NCI-H526 treated with DMSO at 0.1 percent for 48 hours (cell line): ENCODE results near the gene ASCC3.
A peak's percentile ranks its signal among the peaks of the same experiment; 100 is the strongest.

ENCODE experiments used
- DNase-seq: peaks from one replicate; lab custom pipeline; 2025; lab: John Stamatoyannopoulos, UW

Gene ASCC3

GRCh38 chr6:100577425-100577824, 303.7 kb downstream of the ASCC3 start:
- no peak for DNase-seq

GRCh38 chr6:100575921-100576320, 305.2 kb downstream of the ASCC3 start:
- DNase-seq: no peak

- no peak for DNase-seq
Observed at GRCh38 chr6:100574836-100575235, 306.3 kb downstream of the ASCC3 start.

GRCh38 chr6:100573166-100573565, 308.0 kb downstream of the ASCC3 start:
- DNase-seq: no peak

GRCh38 chr6:100568255-100568654, 312.9 kb downstream of the ASCC3 start:
- DNase-seq: no peak

GRCh38 chr6:100566563-100566962, 314.6 kb downstream of the ASCC3 start:
- no peak for DNase-seq

- no peak for DNase-seq
Observed at GRCh38 chr6:100565439-100566104, 315.6 kb downstream of the ASCC3 start.

GRCh38 chr6:100559859-100560258, 321.3 kb downstream of the ASCC3 start:
- DNase-seq: no peak

- no peak for DNase-seq
Observed at GRCh38 chr6:100554228-100554627, 326.9 kb downstream of the ASCC3 start.

GRCh38 chr6:100553243-100553642, 327.9 kb downstream of the ASCC3 start:
- DNase-seq: no peak

- DNase-seq: no peak
Observed at GRCh38 chr6:100549406-100550167, 331.5 kb downstream of the ASCC3 start.

- DNase-seq: no peak
Observed at GRCh38 chr6:100538086-100538485, 343.0 kb downstream of the ASCC3 start.

GRCh38 chr6:100518588-100518987, 362.5 kb downstream of the ASCC3 start:
- peak; percentile 78 for DNase-seq

- DNase-seq: no peak
Observed at GRCh38 chr6:100517633-100518032, 363.5 kb downstream of the ASCC3 start.

GRCh38 chr6:100517106-100517505, 364.0 kb downstream of the ASCC3 start:
- DNase-seq: no peak

GRCh38 chr6:100514660-100515059, 366.5 kb downstream of the ASCC3 start:
- DNase-seq: no peak

- DNase-seq: no peak
Observed at GRCh38 chr6:100512203-100512862, 368.8 kb downstream of the ASCC3 start.

GRCh38 chr6:100509101-100509500, 372.0 kb downstream of the ASCC3 start:
- no peak for DNase-seq

GRCh38 chr6:100506651-100507050, 374.5 kb downstream of the ASCC3 start:
- no peak for DNase-seq

GRCh38 chr6:100504786-100505737, 376.1 kb downstream of the ASCC3 start:
- DNase-seq: no peak

GRCh38 chr6:100503043-100503705, 378.0 kb downstream of the ASCC3 start:
- no peak for DNase-seq
